Endothelial cell of umbilical vein (primary cell): Measurements from ENCODE around the gene NEB.

Experiments used
- JUN ChIP-seq: IDR thresholded peaks from 2 replicates; pipeline ENCODE4 v1.6.1; 2011; ENCODE audit warnings: borderline replicate concordance, low read depth; ENCODE audit not compliant: insufficient read length, insufficient read depth
- POLR2A ChIP-seq: IDR thresholded peaks from 2 replicates; pipeline ENCODE4 v1.6.1; 2012; ENCODE audit warnings: low read depth, mild to moderate bottlenecking, control low read depth, low read length
- TF ChIP-seq, protein P1 (sequence below), 2 donors: IDR thresholded peaks; 1 replicate in 1 of 2; 2 replicates in 1 of 2; pipeline ENCODE4 v1.5.1; 2011; ENCODE audit warnings: low read length in 2 of 2, mild to moderate bottlenecking in 2 of 2, moderate library complexity in 2 of 2, control low read depth in 1 of 2, inconsistent platforms in 1 of 2, low read depth in 1 of 2; ENCODE audit not compliant: insufficient read depth in 1 of 2; ENCODE audit errors: extremely low read depth in 1 of 2

DNA sequence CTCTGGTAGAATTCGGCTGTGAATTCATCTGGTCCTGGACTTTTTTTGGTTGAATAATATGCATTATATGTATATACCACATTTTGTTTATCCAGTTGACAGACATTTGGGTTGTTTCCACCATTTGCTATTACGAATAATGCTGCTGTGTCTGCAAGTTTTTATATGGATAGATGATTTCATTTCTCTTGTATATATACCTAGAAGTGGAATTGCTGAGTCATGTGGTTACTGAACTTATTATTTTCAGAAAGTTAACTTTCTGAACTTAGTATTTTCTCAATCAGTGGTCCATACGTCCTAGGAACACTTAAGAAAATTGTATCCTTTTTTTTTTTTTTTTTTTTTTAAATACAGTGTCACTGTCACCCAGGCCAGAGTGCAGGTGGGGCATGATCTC, 261.3 kb downstream of the NEB start:
- TF ChIP-seq, protein P1, sequence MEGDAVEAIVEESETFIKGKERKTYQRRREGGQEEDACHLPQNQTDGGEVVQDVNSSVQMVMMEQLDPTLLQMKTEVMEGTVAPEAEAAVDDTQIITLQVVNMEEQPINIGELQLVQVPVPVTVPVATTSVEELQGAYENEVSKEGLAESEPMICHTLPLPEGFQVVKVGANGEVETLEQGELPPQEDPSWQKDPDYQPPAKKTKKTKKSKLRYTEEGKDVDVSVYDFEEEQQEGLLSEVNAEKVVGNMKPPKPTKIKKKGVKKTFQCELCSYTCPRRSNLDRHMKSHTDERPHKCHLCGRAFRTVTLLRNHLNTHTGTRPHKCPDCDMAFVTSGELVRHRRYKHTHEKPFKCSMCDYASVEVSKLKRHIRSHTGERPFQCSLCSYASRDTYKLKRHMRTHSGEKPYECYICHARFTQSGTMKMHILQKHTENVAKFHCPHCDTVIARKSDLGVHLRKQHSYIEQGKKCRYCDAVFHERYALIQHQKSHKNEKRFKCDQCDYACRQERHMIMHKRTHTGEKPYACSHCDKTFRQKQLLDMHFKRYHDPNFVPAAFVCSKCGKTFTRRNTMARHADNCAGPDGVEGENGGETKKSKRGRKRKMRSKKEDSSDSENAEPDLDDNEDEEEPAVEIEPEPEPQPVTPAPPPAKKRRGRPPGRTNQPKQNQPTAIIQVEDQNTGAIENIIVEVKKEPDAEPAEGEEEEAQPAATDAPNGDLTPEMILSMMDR (IDR thresholded peaks at IDR 0.05; ENCODE audit: extremely low read depth in 1 of 2, insufficient read depth in 1 of 2, low read depth in 1 of 2, low read length in 2 of 2), result no peak
- no peak for TF ChIP-seq POLR2A
- no peak for TF ChIP-seq JUN
